Erythroblast (primary cell): ENCODE measurements around the gene GTPBP3.

Experiments
- GATA1 ChIP-seq: IDR thresholded peaks from 2 replicates; pipeline ENCODE4 v1.6.1; 2011; ENCODE audit warnings: low read depth, mild to moderate bottlenecking, control low read depth, low read length, moderate library complexity
- POLR2A ChIP-seq: IDR thresholded peaks from 2 replicates; pipeline ENCODE4 v1.6.1; 2011; ENCODE audit warnings: mild to moderate bottlenecking, low read length

DNA sequence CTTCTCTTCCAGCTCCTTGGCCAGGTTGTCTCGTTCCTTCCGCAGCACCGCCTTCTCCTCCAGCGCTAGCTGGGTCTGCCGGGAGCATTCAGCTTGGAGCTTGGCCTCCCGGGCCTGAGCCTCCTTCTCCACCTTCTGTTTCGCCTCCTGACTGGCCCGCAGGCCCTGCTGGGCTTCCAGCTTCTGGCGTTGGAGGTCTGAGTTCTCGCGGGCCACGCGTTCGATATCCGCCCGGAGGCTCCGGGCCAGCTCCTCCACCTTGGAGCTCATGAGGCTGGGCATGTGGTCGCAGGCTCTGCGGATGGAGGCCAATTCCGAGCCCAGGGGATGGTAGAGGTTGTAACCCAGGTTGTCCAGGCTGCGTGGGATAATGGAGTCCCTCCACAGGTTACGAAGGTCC, 28.0 kb downstream of the GTPBP3 start:
- TF ChIP-seq POLR2A, result no peak
- no peak for TF ChIP-seq GATA1
